Measurements from ENCODE around the gene LUC7L3. TPM values are rescaled to one million over a fixed set of nuclear protein-coding genes. Genes with fewer than 3 reads are reported as not detected.

Gene LUC7L3, protein sequence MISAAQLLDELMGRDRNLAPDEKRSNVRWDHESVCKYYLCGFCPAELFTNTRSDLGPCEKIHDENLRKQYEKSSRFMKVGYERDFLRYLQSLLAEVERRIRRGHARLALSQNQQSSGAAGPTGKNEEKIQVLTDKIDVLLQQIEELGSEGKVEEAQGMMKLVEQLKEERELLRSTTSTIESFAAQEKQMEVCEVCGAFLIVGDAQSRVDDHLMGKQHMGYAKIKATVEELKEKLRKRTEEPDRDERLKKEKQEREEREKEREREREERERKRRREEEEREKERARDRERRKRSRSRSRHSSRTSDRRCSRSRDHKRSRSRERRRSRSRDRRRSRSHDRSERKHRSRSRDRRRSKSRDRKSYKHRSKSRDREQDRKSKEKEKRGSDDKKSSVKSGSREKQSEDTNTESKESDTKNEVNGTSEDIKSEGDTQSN
- 100 to 1,000 TPM in 2 of 3 donors, 10 to 100 TPM in 1; 91.0 to 122 (median 114) TPM for total RNA-seq
- long read RNA-seq, donor 1, full-length matches to known transcripts = 34 of 59 reads
- long read RNA-seq, donor 1, partial matches to known transcripts = 17 of 59 reads
- long read RNA-seq, donor 1, other reads (novel, unspliced or antisense) = 8 of 59 reads
- long read RNA-seq, donor 2, partial matches to known transcripts = 30 of 40 reads
- long read RNA-seq, donor 2, other reads (novel, unspliced or antisense) = 8 of 40 reads

GRCh38 chr17:50719144-50719923 is at the start of gene LUC7L3:
Gene LUC7L3, plus strand, starts transcription at chr17:50719603. Its CDS starts 130 bp downstream, at chr17:50719733.
- Histone ChIP-seq H3K9me3 (no peaks in the 10 kb centered on the region), H3K4me1 (ENCODE audit: low read depth) (peaks cover 29% of the 10 kb centered on the region), H3K4me3 (peak within 1 kb of the TSS; percentile 88), H3K36me3 (ENCODE audit: low read depth) (no peaks in the 10 kb centered on the region)
- peak; percentile 95 to 97 (median 96) for DNase-seq
- TF ChIP-seq, protein P1, sequence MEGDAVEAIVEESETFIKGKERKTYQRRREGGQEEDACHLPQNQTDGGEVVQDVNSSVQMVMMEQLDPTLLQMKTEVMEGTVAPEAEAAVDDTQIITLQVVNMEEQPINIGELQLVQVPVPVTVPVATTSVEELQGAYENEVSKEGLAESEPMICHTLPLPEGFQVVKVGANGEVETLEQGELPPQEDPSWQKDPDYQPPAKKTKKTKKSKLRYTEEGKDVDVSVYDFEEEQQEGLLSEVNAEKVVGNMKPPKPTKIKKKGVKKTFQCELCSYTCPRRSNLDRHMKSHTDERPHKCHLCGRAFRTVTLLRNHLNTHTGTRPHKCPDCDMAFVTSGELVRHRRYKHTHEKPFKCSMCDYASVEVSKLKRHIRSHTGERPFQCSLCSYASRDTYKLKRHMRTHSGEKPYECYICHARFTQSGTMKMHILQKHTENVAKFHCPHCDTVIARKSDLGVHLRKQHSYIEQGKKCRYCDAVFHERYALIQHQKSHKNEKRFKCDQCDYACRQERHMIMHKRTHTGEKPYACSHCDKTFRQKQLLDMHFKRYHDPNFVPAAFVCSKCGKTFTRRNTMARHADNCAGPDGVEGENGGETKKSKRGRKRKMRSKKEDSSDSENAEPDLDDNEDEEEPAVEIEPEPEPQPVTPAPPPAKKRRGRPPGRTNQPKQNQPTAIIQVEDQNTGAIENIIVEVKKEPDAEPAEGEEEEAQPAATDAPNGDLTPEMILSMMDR (IDR thresholded peaks at IDR 0.05) = no peak
- ATAC-seq = peak; percentile 98
- intact Hi-C loops (cut with DNase I, micrococcal nuclease) = no loop called here

GRCh38 chr17:50672071-50672470 is 47.3 kb upstream of the LUC7L3 start:
- Histone ChIP-seq H3K9me3 (no peaks in the 10 kb centered on the region), H3K36me3 (ENCODE audit: low read depth) (no peaks in the 10 kb centered on the region), H3K4me3 (no peak overlapping the region), H3K4me1 (ENCODE audit: low read depth) (peaks cover 19% of the 10 kb centered on the region)
- ATAC-seq = no peak
- TF ChIP-seq, protein P1 (IDR thresholded peaks at IDR 0.05) = no peak
- DNase-seq = no peak
- intact Hi-C loops (cut with DNase I, micrococcal nuclease) = no loop called here

- peak in 1 of 3 donors; percentile 27 for DNase-seq
- TF ChIP-seq, protein P1 (IDR thresholded peaks at IDR 0.05) = no peak
Measured at GRCh38 chr17:50672831-50673551, 46.4 kb upstream of the LUC7L3 start.

DNA sequence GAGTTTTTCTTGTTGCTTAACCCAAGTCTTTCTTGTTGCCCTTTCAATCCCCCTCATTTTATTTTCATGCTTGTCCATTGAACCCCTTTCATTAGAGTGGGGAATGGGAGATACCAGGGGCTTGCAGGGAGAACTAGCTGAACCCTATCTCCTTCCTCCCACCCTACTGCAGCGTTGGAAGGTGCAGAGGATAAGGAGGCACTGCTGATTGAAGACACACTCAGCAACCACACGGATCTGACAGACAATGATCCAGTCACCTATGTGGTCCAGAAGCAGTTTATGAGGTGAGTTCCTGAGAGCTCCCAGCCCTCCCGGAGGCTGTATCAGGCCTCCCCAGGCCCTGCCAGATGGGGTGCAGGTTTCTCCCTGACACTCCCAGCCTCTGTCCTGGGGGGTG is 44.2 kb upstream of the LUC7L3 start:
- intact Hi-C loops (cut with DNase I, micrococcal nuclease) = no loop called here
- Histone ChIP-seq H3K9me3 (no peaks in the 10 kb centered on the region), H3K4me1 (ENCODE audit: low read depth) (peaks cover 19% of the 10 kb centered on the region), H3K36me3 (ENCODE audit: low read depth) (no peaks in the 10 kb centered on the region), H3K4me3 (no peak overlapping the region)
- ATAC-seq (peak; percentile 35), DNase-seq (no peak)
- TF ChIP-seq, protein P1 (IDR thresholded peaks at IDR 0.05) = no peak

More at GRCh38 chr17:50672831-50673551, 46.4 kb upstream of the LUC7L3 start:
- Histone ChIP-seq H3K4me3 (no peak overlapping the region), H3K4me1 (ENCODE audit: low read depth) (peaks cover 19% of the 10 kb centered on the region), H3K36me3 (ENCODE audit: low read depth) (no peaks in the 10 kb centered on the region), H3K9me3 (no peaks in the 10 kb centered on the region)
- intact Hi-C loops (cut with DNase I, micrococcal nuclease) = no loop called here
- ATAC-seq = no peak

GRCh38 chr17:50675627-50676026 is 43.8 kb upstream of the LUC7L3 start:
- DNase-seq = peak; percentile 76 to 84 (median 84)
- Histone ChIP-seq H3K9me3 (no peaks in the 10 kb centered on the region), H3K36me3 (ENCODE audit: low read depth) (no peaks in the 10 kb centered on the region), H3K4me1 (ENCODE audit: low read depth) (peaks cover 19% of the 10 kb centered on the region), H3K4me3 (no peak overlapping the region)
- TF ChIP-seq, protein P1 (IDR thresholded peaks at IDR 0.05) = no peak
- intact Hi-C loops (cut with DNase I, micrococcal nuclease) = no loop called here
- peak; percentile 87 for ATAC-seq
